SH-SY5Y (cell line): ENCODE results near the gene PIR.

Source experiments
- GATA2 ChIP-seq: IDR thresholded peaks from 2 replicates; pipeline ENCODE4 v1.6.1; 2011; ENCODE audit warnings: mild to moderate bottlenecking, low read depth, low read length
- GATA3 ChIP-seq: IDR thresholded peaks from 2 replicates; pipeline ENCODE4 v1.6.1; 2011; ENCODE audit warnings: low read depth, mild to moderate bottlenecking, low read length, moderate library complexity

Gene PIR

GRCh38 chrX:15504661-15505060, 11.5 kb upstream of the PIR start:
- TF ChIP-seq GATA2 (no peak), GATA3 (no peak)

GRCh38 chrX:15501506-15501905, 8.4 kb upstream of the PIR start:
- TF ChIP-seq GATA2 (no peak), GATA3 (no peak)

GRCh38 chrX:15500497-15500966, 7.4 kb upstream of the PIR start, which contains the start of gene BMX:
BMX (plus strand) TSS chrX:15500807; CDS start chrX:15508354, 7,547 bp downstream.
- TF ChIP-seq GATA3 (no peak), GATA2 (no peak)

- TF ChIP-seq GATA3: no peak
These were observed 6.8 kb upstream of the PIR start for GRCh38 chrX:15499976-15500375.

GRCh38 chrX:15498741-15499140, 5.6 kb upstream of the PIR start:
- TF ChIP-seq GATA2: no peak
- no peak for TF ChIP-seq GATA3

- TF ChIP-seq GATA3 (no peak), GATA2 (no peak)
These were observed 4.7 kb upstream of the PIR start for GRCh38 chrX:15497865-15498264.

GRCh38 chrX:15496824-15497223, 3.7 kb upstream of the PIR start:
- TF ChIP-seq GATA2: no peak
- TF ChIP-seq GATA3: no peak

GRCh38 chrX:15495801-15496200, 2.7 kb upstream of the PIR start:
- TF ChIP-seq GATA2 (no peak), GATA3 (no peak)

GRCh38 chrX:15492469-15492868, 664 bp downstream of the PIR start:
- TF ChIP-seq GATA2 (no peak), GATA3 (no peak)

GRCh38 chrX:15483891-15484290, 9.2 kb downstream of the PIR start:
- TF ChIP-seq GATA2 (no peak), GATA3 (no peak)

GRCh38 chrX:15475486-15475885, 17.6 kb downstream of the PIR start:
- no peak for TF ChIP-seq GATA2
- TF ChIP-seq GATA3: no peak

GRCh38 chrX:15475021-15475420, 18.1 kb downstream of the PIR start:
- TF ChIP-seq GATA2: no peak
- no peak for TF ChIP-seq GATA3

- TF ChIP-seq GATA2: no peak
- no peak for TF ChIP-seq GATA3
These were observed 19.1 kb downstream of the PIR start for GRCh38 chrX:15474028-15474427.

- TF ChIP-seq GATA2: no peak
- TF ChIP-seq GATA3: no peak
These were observed 20.6 kb downstream of the PIR start for GRCh38 chrX:15472531-15472930.

GRCh38 chrX:15471028-15471427, 22.1 kb downstream of the PIR start:
- TF ChIP-seq GATA3 (no peak), GATA2 (no peak)

- TF ChIP-seq GATA3: no peak
- TF ChIP-seq GATA2: no peak
These were observed 23.5 kb downstream of the PIR start for GRCh38 chrX:15469613-15470012.
